Glomerular visceral epithelial cell (primary cell): ENCODE measurements around the gene CSNK2A3.
"Not testable (repeated sequence)": the region's sequence is repeated elsewhere in the genome, so short reads cannot be mapped to it uniquely, and the experiment has no call there.

Experiments
- DNase-seq: peaks from one replicate; pipeline ENCODE4 v3.0.0-alpha.2; 2016; ENCODE audit errors: extremely low spot score

The CSNK2A3 gene

DNA sequence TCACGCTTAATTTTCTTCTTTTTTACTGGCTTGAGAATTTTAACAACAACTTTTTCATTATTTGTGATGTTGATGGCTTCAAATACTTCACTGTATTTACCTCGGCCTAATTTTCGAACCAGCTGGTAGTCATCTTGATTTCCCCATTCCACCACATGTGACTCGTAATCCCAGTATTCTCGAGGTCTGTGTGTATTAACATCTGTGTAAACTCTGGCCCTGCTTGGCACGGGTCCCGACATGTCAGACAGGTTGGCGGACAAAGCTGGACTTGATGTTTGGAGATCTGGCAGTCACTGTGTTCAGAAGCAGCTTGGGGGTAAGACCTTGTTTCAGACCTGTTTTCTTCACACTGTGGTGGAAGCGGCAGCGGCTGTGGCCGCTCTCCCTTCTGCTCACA is at the start of gene CSNK2A3:
Gene CSNK2A3 (minus strand): TSS at position 373 of the 400 bp plus-strand sequence. CDS start 131 bp downstream, at position 242.
- DNase-seq = not testable (repeated sequence)

- no peak for DNase-seq
Measured at GRCh38 chr11:11401960-11402535, 49.0 kb upstream of the CSNK2A3 start.

- no peak for DNase-seq
Measured at GRCh38 chr11:11400635-11401232, 47.7 kb upstream of the CSNK2A3 start.

DNA sequence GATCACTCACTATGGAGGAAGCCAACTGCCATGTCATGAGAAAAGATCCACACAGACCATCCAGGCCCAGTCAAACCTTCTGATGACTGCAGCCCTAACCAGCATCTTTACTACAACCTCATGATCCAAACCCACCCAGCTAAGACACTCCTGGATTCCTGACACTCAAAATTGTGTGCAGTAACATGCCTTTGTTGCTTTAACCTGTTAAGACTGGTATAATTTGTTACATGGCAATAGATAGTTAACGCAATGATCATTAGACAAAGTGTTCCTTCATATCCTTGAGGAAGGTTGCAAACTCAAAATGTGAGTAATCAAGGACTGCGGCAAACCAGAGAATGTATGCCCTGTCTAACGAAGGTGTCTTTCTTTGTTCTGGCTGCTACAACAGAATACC is 47.1 kb upstream of the CSNK2A3 start:
- no peak for DNase-seq

DNA sequence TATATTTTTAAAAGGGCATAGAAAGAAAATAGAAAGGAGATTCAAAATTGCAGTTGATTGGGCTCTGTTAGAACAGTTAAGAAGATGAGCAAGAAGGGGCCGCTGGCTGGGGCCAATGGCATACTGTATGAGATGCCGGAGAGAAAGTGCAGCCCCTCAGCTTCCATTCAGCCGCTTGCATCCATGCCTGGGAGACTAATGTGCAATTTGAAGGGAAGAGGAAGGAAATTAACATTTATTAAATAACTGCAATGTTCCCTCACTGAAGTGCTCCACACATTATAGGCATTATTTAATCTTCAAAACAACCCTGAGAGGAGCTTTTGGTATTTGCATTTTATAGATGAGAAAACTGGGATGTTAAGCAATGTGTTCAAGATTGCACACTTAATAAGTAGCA is 44.7 kb upstream of the CSNK2A3 start:
- no peak for DNase-seq

DNA sequence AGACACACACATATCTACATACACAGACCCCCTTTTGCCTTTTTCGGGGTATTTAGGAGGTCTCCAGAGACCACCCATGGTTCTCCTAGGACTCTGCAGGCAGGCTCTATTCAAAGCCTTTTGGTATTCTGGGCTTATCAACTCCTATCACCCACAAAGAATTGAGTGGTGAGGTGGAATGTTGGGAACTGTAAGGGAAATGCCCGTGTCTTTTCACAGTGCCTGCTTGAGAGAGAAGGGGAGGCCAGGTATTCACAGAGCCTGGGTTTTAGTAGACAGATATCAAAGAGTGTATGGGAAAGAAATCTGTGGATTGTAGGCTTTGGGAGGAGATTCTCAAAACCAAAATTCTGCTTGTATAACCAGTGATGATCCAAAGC is 44.0 kb upstream of the CSNK2A3 start:
- DNase-seq = no peak

DNA sequence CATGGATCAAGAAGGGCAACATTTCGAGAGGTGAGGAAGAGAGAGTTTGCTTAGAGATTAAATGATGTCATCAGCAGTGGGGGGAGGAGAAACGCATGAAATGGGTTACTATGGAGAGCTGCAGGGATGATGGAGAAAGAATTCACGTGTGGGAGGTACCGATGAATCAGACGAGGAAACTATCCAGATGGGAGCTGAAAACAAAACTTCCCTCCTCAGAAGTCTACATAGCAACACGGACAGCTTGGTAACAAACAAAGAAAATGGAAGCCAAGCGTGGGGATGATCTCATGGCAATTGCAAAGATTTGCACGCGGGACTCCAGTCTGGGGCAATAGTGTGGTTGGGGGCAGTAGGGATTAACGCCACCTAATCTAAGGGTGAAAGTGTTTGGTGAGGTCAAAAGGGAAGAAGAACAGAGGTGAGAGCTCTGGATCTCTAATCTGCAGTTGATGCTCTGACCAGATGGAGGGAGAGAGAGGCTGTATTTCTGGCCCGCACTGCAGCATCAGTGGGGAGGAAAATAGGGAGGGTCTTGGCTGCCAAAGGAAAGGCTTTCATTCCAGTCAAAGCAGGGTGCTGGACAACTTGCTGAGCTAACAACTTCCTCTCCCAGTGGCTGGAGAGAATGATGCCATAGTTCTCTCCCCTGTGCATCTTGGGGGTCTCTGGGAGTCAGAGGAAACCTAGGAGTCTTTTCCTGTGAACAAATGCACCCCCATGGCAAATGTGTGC is 43.4 kb upstream of the CSNK2A3 start:
- DNase-seq = no peak

GRCh38 chr11:11395126-11395525 is 42.1 kb upstream of the CSNK2A3 start:
- no peak for DNase-seq

DNA sequence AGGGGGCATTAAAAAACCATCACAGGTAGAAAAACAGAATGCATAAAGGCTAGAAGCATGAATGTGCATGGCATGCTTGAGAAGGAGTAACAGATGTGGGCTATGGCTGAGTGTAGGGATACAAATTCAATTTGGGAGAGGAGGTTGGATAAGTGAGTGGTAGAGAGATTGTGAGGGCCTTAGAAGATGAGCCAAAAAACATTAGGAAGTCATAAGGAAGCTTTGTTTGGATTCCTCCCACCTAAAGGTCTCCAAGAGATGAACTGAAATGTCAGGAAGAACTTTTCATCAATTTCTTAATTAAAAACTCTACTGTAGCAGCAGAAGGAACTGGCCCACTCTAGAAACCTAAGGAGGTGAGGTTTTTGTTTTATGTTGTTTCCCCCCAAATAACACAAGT is 41.2 kb upstream of the CSNK2A3 start:
- no peak for DNase-seq

GRCh38 chr11:11391796-11392463 is 38.9 kb upstream of the CSNK2A3 start:
- DNase-seq = peak; percentile 25

DNA sequence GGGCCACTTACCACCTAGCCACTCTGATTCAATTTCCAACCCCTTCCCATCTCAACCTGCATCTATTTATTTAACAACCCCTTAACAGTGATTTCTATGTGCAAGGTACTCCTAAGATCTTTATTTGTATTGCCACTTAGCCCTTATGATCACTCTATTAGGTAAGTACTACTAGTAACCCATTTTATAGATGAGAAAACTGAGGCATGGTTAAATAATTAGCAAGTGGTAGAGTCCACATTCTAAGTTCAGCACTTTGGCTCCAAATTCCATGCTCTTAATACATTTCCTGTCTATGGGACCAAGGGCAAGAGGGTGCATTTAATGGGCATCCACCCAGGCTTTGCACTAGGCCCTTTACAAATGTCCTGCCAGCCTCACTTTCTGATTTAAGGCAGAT is 38.1 kb upstream of the CSNK2A3 start:
- DNase-seq = no peak

- no peak for DNase-seq
Measured at GRCh38 chr11:11390068-11390771, 37.2 kb upstream of the CSNK2A3 start.

DNA sequence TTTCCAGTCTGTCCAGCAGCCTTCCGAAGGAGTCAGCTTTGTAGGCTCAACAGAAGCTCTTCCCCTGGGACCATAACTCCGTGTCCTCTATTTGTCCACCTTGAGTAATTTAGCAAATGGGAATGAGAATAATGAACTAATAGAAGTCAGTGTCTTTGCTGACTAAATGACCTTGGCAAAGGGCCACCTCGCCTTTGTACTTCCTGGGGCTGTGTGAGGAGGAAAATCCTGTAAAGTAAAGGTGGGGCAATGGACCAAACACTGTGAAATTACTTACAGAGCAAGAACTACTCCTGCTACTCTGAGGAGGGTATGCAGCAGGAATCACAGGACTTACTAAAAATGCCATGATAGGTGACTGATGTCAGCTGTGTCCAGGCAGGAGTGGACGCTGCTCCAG is 36.2 kb upstream of the CSNK2A3 start:
- no peak for DNase-seq

DNA sequence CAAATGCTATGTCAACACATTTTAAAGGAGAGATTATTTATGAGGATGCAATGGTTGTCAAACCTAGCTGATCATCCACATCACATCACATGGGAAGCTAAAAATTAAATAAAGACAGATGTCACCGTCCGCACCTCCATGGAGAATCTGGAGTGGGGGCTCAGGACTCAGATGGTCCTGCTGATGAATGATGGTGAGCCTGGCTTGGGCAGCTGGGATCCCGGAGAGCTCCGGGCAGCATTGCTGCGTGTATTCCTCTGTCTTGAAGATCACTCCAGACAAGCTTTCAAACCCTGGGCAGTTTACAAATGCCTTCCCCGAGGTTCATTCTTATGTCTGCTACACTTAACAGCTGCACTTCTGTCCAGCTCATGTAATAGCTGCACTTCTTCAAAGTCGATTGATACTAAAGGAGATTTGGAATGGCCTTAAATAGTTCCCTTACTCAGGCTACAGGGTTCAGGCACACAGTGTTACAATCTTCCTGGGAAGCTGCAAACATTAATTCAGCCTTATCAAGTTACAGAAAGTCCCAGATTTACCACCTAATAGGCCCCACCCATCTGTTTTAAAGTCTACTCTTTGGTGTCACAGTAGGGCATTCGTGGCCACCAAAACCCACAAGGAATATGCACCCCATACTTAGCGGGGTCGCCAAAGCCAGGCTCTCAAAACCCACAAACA is 34.7 kb upstream of the CSNK2A3 start:
- no peak for DNase-seq

- DNase-seq = no peak
Measured at GRCh38 chr11:11387207-11387606, 34.2 kb upstream of the CSNK2A3 start.

DNA sequence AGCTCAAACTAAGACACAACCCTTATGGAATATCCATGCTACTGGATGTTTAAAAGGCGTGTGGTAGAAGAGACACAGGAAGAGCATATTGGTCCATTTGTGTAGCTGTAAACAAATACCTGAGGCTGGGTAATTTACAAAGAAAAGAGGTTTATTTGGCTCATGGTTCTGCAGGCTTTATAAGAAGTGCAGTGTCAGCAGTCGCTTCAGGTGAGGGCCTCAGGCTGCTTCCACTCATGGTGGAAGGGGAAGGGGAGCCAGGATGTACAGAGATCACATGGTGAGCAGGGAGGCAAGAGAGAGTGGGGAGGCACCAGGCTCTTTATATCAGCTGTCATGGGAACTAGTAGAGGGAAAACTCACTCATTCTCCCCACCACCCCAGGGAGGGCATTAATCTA is 31.8 kb upstream of the CSNK2A3 start:
- DNase-seq = no peak

GRCh38 chr11:11383995-11384394 is 30.9 kb upstream of the CSNK2A3 start:
- no peak for DNase-seq

DNA sequence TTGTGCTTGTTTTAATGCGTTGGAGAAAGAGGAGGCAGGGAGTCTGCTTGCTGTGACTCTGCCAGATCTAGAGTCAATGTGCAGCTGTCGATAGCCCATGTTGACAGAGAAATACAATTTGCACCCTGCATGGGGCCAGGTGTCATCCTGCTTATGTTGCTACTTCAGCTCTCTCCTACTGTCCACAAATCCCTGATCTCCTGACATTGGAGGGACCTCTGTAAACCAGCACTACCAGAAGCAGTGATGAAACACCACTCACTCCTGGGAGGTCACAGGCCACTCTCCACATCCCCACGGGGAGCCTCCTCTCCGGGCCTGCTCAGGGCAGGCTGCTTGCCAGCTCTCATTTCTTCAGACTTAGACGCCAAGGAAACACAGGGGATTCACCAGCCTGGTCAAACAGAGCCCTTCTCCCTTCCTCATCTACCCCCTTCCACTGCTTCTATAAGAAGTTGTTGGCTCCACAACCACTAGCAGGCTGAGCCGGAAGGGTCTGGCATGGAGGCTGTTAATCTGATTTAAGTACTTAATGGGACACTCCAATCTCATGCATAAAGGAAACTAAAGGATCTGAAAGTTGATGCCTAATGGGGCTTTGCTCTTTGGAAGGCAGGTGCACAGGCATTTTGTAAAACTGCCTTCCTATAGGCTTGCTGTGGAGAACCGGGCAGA is 29.9 kb upstream of the CSNK2A3 start:
- DNase-seq = no peak

DNA sequence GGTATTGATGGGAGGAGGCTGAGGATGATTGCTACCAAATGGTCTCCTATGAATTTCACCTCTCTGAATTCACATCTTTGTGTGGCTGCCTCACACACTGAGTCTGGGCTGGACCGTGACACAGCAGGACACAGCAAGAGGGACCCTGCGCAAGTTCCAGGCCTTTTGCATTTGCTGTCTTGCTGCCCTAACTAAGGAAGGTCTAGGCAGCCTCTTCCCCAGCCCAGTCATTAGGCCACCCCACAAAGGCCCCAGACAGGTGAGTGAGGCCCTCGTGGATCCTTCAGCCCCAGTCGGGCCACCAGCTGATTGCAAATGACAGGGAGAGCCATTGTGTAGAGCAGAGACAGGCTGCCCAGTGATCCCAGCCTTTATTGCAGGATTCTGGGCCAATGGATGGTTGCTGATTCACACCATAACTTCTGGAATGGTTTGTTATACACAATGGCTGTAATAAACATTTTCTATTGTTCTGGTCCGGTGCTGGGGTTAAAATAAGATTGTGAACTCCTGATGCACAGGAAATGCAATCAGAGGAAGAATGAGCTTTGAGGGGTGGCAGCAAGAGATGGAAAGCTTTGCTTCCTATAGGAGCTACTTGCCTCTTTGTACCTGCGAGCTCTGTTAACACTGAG is 28.5 kb upstream of the CSNK2A3 start:
- DNase-seq = no peak

DNA sequence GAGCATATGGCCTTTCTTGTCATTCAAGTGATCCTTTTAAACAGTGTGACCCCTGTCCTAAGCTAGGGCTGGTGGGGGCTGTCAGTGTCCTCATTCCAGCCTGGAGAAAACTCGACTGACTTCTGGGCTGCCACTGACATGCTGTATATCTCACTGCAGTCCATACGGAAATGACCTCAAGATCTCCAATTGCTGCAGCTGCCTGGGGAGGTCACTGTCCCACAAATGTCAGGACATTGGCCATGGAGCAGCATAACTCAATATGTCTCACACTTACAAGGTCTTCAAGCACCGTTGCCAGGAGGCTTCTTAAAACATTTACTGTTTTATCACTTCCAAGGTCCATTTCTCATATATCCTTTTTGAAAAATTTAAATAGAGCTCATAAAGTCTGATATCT is 27.8 kb upstream of the CSNK2A3 start:
- no peak for DNase-seq

DNA sequence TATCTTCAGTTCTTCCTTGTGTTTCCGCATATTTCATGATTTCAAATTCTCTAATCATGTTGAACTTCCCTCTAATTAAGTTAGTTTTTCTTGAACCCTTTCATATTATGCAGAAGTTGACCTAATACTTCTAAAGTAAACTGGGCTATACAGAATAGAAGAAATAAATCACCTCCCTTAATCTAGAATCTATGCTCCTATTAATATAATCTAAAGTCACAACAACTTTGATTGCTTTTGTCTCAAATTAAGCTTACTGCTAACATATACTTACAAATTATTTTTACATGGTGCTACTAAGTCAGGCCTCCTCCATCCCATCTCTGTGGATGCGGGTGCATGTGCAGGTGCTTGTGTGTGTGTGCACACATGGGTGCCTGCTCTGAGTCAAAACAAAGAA is 27.3 kb upstream of the CSNK2A3 start:
- no peak for DNase-seq
